NAMALWA (cell line): ENCODE data around the gene HPCAL1.
"Not testable (repeated sequence)": the region's sequence is repeated elsewhere in the genome, so short reads cannot be mapped to it uniquely, and the experiment has no call there.

Experiments used
- DNase-seq: peaks from one replicate; pipeline ENCODE4 v3.0.0-alpha.2; 2015; ENCODE audit warnings: low spot score

The HPCAL1 gene

DNA sequence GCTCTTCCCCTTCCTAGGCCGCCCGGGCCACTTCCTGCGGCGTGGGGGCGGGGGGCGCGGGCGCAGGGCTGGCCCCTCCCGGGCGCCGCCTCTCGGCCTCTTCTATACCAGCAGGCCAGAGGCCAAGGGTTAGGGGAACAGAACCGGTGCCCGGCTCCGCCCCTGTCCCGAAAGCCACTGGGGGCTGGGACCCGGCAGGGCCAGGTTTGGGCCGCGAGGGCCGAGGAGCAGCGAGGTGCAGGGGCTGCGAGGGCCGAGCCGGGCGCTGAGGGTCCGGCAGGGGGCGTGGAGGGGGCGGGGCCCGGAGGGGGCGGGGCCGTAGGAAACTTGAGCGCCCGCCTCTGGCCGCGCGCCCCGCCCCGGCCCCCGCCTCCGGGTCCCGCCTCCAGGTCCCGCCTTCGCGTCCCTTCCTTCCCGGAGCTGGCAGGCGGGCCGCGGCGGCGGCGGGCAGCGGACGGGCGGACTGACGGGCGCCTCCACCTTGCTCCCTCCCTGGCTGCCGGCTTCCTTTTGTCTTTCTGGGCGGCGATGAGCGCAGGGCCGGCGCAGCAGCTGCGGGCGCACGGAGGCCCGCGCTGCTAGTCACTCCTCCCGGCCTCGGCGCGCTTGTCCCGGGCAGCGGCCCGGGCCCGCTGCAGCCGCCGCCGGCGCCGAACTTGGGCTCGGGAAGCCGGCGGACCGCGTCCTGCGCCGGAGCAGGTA, at the start of gene HPCAL1:
TSS of gene HPCAL1 (plus strand) at position 426 of the 702 bp plus-strand sequence. CDS start 116,854 bp downstream, outside the sequence.
- peak; percentile 93 for DNase-seq

DNA sequence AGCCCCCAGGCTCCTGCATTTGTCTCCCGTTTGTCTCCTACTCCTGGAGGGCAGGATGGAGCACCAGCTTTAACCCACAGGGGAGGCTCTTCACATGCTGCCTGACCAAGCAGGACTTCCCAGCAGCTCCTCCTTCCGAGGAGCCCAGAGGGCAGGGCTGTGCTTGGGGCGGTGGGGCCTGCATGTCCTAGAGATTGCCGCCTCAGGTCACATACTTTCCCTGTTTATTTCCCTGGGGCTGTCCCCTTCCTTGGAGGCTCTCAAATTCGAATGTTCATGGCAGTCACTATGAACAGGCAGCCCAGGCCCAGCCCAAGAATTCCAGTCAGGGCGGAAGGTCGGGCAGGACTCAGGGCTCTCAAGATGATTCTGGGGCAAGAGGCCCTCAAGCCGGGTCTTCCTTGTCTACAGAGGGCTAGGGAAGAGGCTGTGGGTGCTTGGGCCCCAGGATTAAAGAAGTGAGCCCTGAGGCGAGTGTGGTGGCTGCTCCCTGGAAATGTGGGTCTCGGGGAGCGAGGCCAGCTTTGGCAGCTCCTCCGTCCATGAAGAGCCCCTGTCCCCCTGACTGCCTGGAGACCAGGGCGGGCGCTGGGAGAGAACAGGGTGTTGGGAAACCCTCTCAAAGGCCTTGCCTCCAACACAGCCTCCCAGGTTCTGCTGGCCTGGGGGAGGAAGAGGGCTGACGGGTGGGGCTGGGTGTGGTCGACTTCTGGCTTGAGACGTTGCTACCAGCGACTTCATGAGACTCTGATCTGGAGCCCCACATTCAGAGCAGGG, 48.9 kb upstream of the HPCAL1 start:
- no peak for DNase-seq

DNA sequence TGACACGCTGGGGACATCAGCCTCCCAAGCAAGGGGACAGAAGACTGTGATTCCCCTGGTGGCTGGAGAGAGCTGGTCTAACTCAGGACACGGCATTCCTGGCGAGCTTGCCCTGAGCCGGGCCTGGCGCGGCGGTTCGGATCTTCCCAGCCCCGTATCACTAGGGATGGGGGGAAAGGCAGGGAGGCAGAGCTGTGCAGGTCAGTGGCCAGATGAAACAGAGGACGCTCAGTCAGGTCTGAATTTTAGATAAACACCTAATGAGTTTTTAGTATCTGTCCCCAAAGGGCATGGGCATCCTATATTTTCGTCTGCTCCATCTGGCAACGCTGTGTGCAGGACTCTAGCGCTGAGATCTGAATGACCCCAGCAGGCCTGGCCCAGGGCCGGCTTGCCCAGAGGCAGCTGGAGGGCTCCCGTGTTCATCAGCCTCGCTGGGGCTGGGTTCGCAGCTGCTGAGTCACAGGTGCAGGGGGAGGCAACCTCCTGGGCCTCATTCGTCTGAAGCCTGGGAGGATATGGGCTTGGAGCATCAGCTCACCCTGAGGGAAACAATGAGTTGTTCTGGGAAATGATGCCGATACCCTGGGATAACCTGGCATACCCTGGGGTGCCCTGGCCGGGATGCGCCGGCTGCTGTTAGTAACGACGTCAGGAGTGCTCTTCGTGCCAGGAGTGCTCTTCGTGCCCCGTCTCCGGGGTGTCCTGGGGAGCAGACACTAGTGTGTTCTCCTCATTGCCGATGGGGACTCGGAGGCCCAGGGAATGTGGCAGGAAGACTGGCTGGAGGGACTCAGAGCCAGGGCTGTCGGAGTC, 48.1 kb upstream of the HPCAL1 start:
- DNase-seq = no peak

DNA sequence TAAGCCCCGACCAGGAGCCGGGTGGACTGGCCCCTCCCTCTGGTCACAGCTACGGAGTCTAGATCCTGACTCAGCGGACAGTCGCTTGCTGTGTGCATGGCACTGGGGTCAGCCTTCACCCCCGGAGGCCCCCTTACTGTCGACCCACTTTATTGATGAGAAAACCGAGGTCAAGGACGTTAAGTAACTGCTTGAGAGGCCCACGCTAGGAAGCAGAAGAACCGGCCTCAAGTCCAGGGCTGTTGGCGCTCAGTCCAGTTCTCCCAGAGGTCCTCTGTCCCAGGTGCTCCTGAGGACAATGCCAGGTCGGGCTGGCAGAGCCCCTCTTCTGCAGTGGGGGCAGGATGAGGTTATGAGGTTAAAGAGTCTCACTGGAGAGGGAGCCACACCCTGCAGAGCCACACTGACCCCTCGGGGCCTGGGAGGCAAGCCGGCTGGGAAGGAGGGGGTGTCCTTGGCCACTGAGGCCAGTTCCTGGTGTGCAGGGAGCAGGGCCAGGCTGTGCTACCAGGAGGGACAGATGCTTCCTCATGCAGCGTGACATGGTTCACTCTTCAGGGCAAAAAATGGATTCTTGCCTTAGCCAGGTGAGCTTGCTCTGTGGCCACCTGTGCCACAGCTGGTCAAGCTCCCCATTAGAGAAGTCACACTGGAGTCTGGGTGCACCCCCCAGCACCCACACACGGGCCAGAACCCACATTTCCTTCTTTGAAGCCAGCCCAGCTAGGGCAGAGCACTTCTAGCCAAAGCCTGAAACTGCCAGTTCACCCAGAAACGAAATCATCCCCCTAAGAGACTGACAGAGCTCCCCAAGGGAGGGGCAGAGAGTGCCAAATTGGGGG, 47.3 kb upstream of the HPCAL1 start:
- DNase-seq = no peak

DNA sequence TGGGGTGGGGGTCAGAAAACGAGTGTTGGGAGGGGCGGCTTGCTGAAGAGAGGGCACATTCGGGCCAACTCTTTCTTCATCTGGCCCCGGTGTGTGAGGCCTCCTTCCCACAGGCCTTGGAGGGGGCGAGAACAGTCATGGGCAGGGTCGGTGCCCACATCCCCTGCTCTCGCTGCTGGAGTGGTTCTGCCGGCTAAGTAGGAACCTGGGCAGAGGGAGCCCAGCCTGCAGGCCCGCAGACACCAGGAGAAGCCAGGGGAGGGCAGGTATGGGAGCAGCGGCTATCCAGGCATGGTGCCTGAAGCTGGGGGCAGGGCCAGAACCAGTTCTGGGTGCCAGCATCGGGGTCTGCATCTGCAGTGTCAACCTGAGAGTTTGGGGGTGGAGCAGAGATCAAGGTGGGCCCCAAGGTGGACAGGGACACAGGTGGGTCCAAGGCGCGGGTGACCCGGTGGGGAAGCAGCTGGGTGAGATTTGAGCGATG, 46.6 kb upstream of the HPCAL1 start:
- no peak for DNase-seq

DNA sequence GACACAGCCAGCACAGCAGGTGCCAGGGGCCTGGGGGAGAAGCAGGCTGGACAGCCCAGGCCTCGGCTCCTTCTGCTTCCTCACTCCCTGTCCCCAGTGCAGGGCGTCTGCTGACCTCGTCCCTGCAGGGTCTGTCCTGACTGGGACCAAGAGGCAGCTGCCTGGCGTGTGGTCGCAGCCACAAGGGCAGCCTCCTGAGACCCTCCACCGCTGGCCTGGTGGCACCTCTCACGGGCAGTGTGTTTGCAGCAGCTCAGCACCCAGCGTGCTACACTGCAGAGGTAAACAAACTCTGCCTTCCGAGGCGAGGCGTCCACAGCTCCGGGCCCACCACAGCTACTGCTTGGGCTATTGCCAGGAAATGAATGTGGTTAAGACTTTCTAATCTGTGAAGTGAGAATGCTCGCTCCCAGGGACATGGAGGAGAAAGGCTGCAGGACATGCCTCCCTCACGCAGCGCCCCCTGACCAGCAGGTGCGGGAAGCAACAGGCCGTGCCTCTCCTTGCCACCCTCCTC, 46.1 kb upstream of the HPCAL1 start:
- DNase-seq = no peak

DNA sequence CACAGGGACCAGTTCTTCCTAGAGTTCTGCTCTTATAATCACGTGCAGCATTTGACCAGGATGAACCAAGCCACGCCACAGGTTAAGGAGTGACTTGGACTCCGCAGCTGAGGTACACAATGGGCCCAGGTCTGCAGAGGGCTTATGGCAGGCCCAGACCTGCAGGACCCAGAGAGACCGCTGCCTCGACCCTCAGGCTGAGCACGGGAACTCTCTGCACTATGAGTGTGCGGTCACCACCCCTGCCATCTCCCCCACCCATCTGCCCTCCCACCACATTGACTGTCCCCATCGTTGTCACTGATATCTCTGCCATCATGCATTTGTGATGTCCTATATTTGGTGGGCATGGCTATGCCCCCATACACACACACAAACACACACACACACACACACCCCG, 45.7 kb upstream of the HPCAL1 start:
- DNase-seq = no peak

DNA sequence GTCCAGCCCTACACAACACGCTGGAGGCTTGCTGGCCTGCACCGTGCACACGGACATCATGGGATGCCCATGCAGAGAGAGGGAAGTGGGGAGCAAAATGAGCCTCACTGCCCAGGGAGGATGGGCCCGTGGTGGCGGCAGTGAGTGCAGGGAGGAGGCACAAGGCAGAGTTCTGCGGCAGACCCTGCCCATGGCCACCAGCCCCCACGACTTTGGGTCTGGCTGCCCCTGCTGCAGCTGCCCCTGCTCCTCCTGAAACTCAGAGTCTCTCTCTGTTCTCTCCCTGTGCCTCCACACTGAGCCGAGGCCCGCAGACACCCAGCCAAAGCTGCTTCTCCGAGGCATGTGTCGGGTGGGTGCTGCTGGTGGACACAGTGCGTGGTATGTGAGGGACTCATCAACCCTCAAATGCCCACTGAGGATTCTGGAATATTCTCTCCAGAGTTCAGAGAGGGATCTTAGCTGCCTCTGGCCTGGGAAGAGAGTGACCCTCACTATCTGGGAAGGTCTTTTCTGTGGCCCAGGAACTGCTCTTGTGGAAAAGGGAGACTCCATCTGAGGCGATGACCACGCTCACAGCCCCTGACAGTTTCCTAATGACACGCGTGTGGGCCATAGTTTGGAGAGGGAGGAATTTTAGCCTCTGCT, 45.1 kb upstream of the HPCAL1 start:
- DNase-seq = no peak

DNA sequence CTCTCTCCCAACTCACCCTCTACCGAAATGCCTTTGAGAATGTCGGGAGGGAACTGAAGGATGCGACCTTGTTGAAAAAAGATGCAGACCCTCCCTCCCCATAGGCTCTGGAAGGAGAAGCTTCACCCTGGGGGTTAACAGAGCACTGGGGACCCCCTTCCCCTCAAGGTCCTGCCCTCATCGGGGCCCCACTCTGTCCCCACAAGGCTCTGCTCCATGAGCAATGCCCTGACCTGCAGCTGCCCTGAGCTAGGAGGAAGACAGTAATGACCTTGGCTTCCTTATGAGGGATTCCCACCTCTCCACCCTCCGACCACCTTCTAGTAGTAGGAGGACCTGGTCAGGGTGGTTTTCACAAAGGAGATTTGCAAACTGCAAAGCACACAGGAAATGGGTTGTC, 44.4 kb upstream of the HPCAL1 start:
- DNase-seq = no peak

DNA sequence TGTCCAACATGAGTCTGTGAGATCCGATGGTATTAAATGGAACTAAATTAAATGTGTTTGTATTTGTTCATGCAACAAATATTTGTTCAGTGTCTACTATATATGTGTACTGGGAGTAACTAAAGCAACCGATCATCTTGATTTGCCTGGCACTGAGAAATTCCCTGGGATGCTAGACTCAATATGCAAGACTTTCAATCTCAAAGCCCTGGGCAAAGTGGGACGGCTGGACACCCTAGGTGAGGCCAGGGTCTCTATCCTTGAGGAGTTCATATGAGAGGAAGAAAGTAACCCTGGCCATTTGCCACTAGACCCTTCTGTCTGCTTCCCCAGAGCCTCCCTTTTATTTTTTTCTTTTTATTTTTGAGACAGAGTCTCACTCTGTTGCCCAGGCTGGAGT, 44.0 kb upstream of the HPCAL1 start:
- no peak for DNase-seq

DNA sequence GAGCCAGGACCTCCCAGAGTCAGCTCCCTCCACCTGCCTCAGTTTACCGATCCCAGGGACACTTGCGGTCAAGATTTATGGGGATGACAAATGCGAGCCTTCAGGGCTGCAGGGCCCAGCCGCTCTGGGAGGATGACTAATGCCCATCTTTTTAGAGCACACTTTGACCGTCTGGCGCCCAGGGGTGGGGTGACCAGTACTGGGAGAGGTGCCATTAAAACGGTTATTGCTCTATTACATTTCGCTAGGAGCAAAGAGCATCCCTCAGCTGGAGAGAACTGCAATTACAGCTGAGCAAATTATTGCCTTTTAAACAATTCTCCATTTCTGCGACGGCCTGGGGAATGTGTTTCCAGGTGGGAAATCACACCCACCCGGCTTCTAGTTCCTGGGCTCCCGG, 42.6 kb upstream of the HPCAL1 start:
- DNase-seq = no peak

DNA sequence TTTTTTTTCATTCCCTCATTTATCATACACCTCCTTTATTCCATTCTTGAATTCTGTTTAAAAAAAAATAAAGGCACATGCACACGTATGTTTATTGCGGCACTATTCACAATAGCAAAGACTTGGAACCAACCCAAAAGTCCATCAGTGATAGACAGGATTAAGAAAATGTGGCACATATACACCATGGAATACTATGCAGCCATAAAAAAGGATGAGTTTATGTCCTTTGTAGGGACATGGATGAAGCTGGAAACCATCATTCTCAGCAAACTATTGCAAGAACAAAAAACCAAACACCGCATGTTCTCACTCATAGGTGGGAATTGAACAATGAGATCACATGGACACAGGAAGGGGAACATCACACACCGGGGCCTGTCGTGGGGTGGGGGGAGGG, 39.2 kb upstream of the HPCAL1 start:
- not testable (repeated sequence) for DNase-seq

DNA sequence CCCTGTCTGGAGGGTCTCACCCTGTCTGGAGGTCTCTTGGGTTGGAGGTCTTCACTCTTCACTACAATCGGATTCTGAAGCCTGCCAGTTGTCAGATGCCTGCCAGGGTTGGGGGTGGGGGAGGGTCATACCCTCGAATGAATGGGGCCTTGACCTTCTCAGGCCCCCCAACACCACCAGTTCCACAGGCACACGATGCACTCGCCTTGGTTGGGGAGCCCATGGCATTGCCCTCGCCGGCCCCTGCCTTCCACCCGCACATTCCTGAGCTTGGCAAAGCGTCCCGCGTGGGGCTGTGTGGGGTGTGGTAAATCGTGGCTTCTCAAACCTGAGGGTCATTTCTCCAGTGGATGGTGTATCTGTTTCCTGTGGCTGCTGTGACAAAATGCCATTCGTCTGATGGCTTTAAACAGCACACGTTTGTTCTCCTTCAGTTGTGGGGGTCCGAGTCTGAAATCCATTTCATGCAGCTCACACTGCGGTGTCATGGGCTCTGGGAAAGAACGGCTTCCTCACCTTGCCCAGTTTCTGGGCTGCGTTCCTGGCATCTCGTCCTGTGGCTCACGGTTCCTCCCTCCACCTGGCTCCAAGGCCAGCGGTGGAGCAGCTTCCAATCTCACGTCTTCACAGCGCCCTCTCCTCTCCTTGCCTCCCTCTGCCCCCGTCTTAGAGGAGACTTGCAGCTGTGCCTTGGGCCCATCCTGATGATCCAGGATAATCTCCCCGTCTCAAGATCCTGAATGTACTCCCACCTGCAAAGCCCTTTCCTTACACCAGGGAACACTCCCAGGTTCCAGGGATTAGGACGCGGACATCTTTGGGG, 38.0 kb upstream of the HPCAL1 start:
- no peak for DNase-seq

DNA sequence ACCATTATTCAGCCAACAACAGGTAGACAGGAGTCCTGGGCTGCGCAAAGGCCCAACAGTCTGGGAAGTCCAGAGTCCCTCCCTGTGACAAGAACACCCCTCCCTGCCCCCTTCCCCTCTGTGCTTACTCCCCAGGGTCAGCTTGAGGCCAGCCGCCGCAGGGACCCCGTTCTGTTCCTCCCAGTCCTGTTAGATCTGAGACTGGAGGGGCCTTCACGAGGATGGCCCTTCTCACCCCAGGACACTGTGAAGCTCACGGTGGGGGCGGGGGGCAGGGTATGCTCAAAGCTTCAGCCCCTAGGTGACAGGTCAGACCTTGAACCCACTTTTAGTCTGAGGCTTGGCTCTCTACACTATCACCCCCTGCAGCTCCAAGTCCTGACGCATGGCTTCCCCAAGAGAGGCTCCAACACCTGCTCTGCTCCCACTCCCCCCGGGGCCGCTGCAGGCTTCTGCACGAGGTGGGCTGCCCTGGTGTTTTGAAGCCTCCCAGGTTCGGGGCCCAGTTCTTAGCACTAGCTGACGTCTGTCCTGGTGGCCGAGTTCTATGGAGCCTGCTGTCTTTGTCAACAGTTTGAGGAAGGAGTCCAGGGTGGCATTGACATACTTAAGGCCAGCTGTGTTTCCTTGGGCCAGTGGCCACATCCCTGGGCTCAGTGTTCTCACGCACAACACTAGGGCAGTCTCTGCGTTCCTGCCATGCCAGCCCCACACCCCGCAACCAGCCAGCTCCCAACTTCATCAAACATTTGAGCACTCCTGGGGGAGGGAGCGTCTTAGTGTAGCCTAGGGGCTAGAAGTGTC, 37.2 kb upstream of the HPCAL1 start:
- no peak for DNase-seq

DNA sequence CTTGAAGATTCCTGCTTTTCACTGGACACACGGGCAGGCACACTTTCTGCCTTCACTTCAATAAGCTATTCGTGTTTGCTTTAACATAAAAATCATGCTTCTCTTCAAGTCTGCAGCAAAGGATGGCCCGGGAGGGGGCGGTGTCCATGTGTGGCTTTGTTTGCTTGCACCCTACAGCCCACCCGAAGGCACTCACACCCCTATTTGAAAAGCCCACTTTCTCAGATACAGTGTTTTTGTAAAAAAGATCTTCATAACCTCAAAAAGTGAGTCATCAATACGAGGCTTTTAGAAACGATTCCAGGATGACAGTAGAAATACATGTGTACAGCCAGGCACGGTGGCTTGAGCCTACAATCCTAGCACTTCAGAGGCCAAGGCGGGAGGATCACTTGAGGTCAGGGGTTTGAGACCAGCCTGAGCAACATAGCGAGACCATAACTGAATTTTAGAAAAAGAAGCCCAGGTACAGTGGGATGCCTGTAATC, 36.5 kb upstream of the HPCAL1 start:
- DNase-seq = no peak

DNA sequence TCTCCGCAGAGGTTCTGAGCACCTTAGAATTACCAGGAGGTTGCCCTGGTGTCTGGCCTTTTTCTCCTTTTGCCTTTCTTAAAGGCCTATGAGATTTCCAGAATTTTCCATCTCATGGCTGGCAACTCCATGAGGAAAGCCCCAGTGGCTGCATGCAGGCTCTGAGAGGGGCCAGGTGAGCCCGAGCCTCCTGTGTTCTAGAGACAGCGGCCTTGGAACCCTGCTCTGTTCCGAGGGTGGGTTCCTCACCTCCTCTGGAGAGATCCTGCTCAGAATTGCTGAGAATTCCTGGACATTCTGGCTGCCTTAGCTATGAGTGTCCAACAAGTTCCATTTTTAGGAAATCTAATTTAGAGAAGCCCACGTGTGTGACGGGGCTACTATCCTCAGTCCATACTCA, 35.7 kb upstream of the HPCAL1 start:
- DNase-seq = no peak

DNA sequence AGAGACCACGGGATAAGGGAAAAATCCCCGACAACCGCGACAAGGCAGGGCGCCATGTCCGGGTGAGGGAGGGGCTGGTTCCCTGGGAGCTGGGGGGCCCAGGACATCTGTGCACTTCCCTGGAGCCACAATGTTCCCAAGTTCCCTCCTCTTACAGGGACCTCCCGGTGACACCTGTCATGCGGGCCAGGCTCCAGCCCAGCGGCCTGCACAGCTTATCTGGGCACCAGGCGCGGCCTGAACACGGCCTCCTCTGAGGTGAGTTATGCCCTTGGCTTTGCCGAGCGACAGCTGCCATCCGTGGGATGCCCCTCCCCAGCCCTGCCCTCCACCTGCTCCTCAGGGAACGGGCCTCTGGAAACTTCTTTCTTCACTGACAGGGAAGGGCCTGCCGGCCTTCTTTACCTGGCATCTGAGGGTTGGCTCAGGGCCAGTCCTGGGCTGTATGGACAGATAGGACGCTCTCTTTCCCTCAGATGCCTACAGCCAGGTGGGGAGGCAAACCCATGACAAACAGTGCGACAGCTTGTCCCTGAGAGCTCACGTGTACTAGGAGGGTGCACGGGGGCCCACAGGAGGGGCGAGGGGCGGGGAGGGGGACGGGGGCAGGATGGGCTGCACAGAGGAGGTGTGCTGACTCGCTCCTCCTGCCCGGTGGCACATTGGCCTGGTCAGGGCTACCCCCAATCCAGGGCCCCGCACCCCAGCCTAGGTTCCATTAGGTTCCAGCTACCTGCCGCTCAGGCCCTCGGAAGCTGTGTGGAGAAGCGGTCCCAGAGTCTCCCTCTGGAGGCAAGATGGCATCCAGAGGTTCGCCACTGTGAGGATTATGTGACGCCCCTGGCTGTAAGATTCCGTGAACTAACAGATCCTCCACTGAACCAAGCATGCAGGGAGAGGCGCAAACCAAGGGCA, 34.9 kb upstream of the HPCAL1 start:
- no peak for DNase-seq

DNA sequence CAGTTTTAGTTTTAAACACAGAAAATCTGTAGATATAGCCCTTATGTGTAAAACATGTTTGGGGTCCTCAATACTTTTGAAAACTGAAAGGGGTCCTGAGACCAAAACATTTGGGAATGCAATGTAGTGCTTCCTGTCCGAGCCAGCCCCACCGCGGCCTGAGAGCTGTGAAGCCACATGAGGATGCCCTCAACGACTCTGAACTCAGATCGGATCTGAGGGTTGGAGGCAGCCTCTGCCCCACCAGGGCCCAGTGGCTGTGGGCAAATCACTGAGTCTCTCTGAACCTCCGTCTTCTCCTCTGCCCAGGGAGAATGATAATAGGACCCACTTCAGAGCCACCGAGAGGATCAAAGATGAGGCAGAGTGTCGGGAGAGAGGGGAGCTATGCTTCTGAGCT, 33.4 kb upstream of the HPCAL1 start:
- no peak for DNase-seq
